OCI-LY1 (cell line): Measurements from ENCODE around the gene TANC1.

ENCODE experiments used
- EZH2 ChIP-seq: fragments of 200-600 bp; sonication (generic), shearing (Covaris generic); IDR thresholded peaks from 2 replicates; pipeline ENCODE4 v1.8.0; 2017; ENCODE audit warnings: borderline replicate concordance, mixed run types, mild to moderate bottlenecking, antibody characterized with exemption, low read length, moderate library complexity, mixed read lengths
- TF ChIP-seq, protein P1 (sequence below): fragments of 200-600 bp; sonication (generic), shearing (Covaris generic); IDR thresholded peaks from 2 replicates; pipeline ENCODE4 v1.5.1; 2017; ENCODE audit warnings: mild to moderate bottlenecking, antibody characterized with exemption, low read length, moderate library complexity, mixed read lengths

GRCh38 chr2:158934170-158934569 is 34.3 kb upstream of the TANC1 start:
- TF ChIP-seq, protein P1, sequence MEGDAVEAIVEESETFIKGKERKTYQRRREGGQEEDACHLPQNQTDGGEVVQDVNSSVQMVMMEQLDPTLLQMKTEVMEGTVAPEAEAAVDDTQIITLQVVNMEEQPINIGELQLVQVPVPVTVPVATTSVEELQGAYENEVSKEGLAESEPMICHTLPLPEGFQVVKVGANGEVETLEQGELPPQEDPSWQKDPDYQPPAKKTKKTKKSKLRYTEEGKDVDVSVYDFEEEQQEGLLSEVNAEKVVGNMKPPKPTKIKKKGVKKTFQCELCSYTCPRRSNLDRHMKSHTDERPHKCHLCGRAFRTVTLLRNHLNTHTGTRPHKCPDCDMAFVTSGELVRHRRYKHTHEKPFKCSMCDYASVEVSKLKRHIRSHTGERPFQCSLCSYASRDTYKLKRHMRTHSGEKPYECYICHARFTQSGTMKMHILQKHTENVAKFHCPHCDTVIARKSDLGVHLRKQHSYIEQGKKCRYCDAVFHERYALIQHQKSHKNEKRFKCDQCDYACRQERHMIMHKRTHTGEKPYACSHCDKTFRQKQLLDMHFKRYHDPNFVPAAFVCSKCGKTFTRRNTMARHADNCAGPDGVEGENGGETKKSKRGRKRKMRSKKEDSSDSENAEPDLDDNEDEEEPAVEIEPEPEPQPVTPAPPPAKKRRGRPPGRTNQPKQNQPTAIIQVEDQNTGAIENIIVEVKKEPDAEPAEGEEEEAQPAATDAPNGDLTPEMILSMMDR: no peak
- TF ChIP-seq EZH2: no peak
